ENCODE results near the gene CTCFL.

CTCFL gene, protein sequence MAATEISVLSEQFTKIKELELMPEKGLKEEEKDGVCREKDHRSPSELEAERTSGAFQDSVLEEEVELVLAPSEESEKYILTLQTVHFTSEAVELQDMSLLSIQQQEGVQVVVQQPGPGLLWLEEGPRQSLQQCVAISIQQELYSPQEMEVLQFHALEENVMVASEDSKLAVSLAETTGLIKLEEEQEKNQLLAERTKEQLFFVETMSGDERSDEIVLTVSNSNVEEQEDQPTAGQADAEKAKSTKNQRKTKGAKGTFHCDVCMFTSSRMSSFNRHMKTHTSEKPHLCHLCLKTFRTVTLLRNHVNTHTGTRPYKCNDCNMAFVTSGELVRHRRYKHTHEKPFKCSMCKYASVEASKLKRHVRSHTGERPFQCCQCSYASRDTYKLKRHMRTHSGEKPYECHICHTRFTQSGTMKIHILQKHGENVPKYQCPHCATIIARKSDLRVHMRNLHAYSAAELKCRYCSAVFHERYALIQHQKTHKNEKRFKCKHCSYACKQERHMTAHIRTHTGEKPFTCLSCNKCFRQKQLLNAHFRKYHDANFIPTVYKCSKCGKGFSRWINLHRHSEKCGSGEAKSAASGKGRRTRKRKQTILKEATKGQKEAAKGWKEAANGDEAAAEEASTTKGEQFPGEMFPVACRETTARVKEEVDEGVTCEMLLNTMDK

GRCh38 chr20:57524511-57525176 is at the start of gene CTCFL:
TSS of gene CTCFL (minus strand) at chr20:57525140. CDS start at chr20:57524205, 935 bp downstream.
- no peak for DNase-seq (ENCODE audit: low spot score)

DNA sequence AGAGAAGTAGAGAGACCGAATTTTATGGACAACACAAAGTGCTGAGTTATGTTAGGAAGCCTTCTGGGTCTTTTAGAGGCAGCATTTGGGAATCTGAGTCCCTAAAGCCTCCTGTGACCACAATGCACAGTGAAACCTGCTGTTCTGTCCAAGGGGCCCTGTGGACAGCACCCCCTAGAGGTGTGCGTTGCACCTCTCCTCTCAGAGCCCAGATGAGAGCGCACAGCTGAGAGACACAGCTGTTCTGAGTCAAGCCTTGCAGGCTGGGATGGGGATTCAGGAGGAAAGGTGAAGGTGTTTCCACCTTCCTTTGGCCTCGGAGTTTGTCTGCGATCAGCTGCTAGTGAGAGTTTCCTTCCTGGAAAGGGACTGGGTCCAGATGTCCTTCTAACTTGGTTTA is 49.0 kb upstream of the CTCFL start:
- no peak for DNase-seq (ENCODE audit: low spot score)

- DNase-seq (ENCODE audit: low spot score), result no peak
Observed at GRCh38 chr20:57573242-57573641, 48.3 kb upstream of the CTCFL start.

DNA sequence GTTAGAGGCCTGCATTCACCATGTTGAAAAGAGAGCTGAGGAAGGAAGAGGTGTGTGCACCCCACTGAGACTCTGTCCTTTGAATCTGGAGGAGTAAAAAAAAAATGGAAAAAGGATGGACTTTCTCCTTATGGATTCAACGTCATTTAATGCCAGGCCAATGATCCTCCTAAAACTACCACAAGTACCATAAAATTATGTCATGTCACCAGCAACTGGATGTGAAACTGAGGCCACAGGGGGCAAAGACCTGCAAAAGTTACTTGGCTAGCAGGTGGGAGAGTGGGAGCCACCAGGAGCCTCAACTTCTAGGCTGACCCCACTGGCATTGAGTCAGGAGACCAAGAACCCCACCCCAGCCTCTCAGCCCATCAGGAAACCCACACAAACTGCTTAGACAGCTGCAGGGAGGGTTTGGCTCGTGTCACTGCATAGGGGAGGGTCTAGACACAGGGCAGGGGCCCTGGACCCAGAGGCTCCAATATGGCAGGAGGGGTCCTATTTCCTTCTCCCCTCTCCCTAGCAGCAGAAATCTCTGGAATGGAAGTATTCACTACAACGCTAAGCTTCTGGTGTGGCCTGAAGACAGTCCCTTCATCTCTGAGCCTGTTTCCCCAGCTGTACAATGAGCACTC is 47.0 kb upstream of the CTCFL start:
- no peak for DNase-seq (ENCODE audit: low spot score)

GRCh38 chr20:57570920-57571319 is 46.0 kb upstream of the CTCFL start:
- no peak for DNase-seq (ENCODE audit: low spot score)

GRCh38 chr20:57570145-57570850 is 45.4 kb upstream of the CTCFL start:
- no peak for DNase-seq (ENCODE audit: low spot score)

DNA sequence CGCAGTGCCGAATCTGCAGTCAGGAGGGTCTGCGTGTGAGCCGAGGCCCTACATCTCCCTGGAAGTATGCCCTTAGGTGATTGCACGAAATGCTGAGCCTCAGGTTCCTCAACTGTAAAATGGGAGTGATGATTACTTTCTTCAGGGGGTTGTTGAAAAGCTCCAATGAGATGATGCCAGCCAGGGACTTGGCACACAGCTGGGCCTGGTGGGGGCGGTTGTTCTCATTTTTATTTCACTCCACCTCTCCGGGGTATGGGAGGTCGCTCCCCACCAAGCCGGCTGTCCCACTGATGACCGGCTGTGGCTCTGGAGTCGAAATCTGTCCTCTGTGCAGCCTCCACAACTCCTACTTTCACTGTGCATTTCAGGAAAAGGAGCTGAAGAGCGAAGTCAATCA is 44.0 kb upstream of the CTCFL start:
- DNase-seq (ENCODE audit: low spot score), result no peak

- no peak for DNase-seq (ENCODE audit: low spot score)
Observed at GRCh38 chr20:57568088-57568896, 43.4 kb upstream of the CTCFL start.

- no peak for DNase-seq (ENCODE audit: low spot score)
Observed at GRCh38 chr20:57567471-57568079, 42.6 kb upstream of the CTCFL start.

GRCh38 chr20:57566803-57567459 is 42.0 kb upstream of the CTCFL start:
- DNase-seq (ENCODE audit: low spot score), result no peak

GRCh38 chr20:57566399-57566798 is 41.5 kb upstream of the CTCFL start:
- no peak for DNase-seq (ENCODE audit: low spot score)

DNA sequence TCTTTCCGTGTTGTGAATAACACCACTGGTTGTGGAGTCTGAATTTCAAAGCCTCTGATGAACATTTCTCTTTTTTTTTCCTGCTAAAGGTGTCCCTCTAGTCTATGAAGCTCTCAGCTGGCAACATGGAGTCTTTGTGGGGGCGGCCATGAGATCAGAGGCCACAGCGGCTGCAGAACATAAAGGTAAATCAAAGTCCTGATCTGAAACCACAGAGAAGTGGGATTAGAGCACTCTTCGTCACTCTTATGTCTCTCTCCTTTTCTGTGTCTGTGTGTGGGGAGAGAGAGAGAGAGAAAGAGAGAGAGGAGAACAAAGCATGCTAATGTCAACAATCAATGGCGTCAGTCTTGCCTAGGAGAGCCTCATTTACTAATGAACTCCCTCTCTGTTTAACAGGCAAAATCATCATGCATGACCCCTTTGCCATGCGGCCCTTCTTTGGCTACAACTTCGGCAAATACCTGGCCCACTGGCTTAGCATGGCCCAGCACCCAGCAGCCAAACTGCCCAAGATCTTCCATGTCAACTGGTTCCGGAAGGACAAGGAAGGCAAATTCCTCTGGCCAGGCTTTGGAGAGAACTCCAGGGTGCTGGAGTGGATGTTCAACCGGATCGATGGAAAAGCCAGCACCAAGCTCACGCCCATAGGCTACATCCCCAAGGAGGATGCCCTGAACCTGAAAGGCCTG is 40.2 kb upstream of the CTCFL start:
- DNase-seq (ENCODE audit: low spot score), result peak; percentile 63

- no peak for DNase-seq (ENCODE audit: low spot score)
Observed at GRCh38 chr20:57564180-57564802, 39.4 kb upstream of the CTCFL start.

DNA sequence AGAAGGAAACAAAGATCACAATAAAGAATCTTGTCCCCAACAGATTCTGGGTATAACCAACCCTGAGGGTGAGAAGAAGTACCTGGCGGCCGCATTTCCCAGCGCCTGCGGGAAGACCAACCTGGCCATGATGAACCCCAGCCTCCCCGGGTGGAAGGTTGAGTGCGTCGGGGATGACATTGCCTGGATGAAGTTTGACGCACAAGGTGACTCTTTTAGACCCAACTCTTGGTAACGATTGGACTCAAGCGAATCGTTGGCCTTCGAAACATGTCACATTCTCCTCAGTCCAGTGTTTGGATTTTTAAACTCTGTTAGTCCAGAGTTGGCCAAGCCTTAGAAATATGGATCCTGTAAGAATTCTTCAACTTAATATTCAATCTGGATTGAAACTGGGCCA is 38.6 kb upstream of the CTCFL start:
- no peak for DNase-seq (ENCODE audit: low spot score)

DNA sequence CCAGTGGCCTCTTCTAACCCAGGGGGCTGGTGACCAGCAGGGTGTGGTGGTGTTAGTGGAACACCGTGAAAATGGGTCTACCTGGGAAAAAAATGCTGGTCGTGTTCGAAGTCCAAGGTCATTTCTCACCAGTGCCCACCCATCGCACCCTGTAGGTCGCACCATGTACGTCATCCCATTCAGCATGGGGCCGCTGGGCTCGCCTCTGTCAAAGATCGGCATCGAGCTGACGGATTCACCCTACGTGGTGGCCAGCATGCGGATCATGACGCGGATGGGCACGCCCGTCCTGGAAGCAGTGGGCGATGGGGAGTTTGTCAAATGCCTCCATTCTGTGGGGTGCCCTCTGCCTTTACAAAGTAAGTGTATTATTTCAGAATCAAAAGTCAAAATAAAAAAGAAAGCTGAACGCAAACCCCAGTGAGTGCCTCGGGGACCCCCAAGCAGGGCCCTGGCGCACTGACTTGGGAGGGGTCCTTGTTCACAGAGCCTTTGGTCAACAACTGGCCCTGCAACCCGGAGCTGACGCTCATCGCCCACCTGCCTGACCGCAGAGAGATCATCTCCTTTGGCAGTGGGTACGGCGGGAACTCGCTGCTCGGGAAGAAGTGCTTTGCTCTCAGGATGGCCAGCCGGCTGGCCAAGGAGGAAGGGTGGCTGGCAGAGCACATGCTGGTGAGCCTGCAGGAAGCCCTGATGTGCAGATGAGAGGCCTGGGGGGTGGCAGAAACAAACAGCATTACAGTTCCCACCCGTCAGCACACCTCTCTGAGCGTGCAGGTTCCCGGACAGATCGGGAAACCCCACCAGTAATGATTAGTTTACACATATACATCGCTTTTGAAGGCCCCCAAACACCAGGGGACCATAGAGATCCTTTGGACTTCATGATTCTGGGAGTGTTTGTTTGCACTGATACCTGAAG is 37.9 kb upstream of the CTCFL start:
- DNase-seq (ENCODE audit: low spot score), result no peak

- DNase-seq (ENCODE audit: low spot score), result no peak
Observed at GRCh38 chr20:57561356-57562279, 36.7 kb upstream of the CTCFL start.
